Trophoblast cell (in vitro differentiated cells and primary cell): ENCODE data around the gene PARP1.

ENCODE experiments used
- DNase-seq, 2 donors: peaks; one replicate each; pipeline ENCODE4 v3.0.0-alpha.2; 2016
- H2AFZ ChIP-seq: 2 replicates; pipeline ENCODE4 v1.6.1; 2013; ENCODE audit warnings: low read length, moderate library complexity, mild to moderate bottlenecking; ENCODE audit not compliant: insufficient read depth, poor library complexity
- H2AK5ac ChIP-seq: 2 replicates; pipeline ENCODE4 v1.6.1; 2013; ENCODE audit warnings: mild to moderate bottlenecking, low read length
- H2BK120ac ChIP-seq: 2 replicates; pipeline ENCODE4 v1.6.1; 2013; ENCODE audit warnings: low read length, mild to moderate bottlenecking, moderate library complexity; ENCODE audit not compliant: insufficient read depth, poor library complexity
- H2BK12ac ChIP-seq: 2 replicates; pipeline ENCODE4 v1.6.1; 2013; ENCODE audit warnings: mild to moderate bottlenecking, low read length, moderate library complexity
- H2BK5ac ChIP-seq: 2 replicates; pipeline ENCODE4 v1.6.1; 2013; ENCODE audit warnings: low read length, low read depth, moderate library complexity, mild to moderate bottlenecking; ENCODE audit not compliant: poor library complexity
- H3K14ac ChIP-seq: 2 replicates; pipeline ENCODE4 v1.6.1; 2013; ENCODE audit warnings: mild to moderate bottlenecking, low read length
- H3K18ac ChIP-seq: 2 replicates; pipeline ENCODE4 v1.6.1; 2013; ENCODE audit warnings: mild to moderate bottlenecking, low read length
- H3K23ac ChIP-seq: 2 replicates; pipeline ENCODE4 v1.6.1; 2013; ENCODE audit warnings: low read length
- H3K27ac ChIP-seq: 2 replicates; pipeline ENCODE4 v1.5.1; 2013; ENCODE audit warnings: low read depth, mild to moderate bottlenecking, inconsistent platforms, low read length, moderate library complexity
- H3K27me3 ChIP-seq: 2 replicates; pipeline ENCODE4 v1.6.1; 2013; ENCODE audit warnings: inconsistent platforms, mild to moderate bottlenecking, low read length, moderate library complexity; ENCODE audit not compliant: insufficient read depth
- H3K36me3 ChIP-seq, 2 experiments: 1 replicate in 1 of 2; 2 replicates in 1 of 2; pipeline ENCODE4 v1.6.1; 2013; ENCODE audit warnings: low read length in 2 of 2, mild to moderate bottlenecking in 2 of 2, moderate library complexity in 1 of 2; ENCODE audit not compliant: insufficient read depth in 2 of 2, control insufficient read depth in 1 of 2
- H3K4ac ChIP-seq: 2 replicates; pipeline ENCODE4 v1.6.1; 2013; ENCODE audit warnings: low read depth, mild to moderate bottlenecking, low read length, moderate library complexity
- H3K4me1 ChIP-seq, 2 experiments: 1 replicate in 1 of 2; 2 replicates in 1 of 2; pipeline ENCODE4 v1.6.1; 2013; ENCODE audit warnings: low read length in 2 of 2, mild to moderate bottlenecking in 2 of 2, moderate library complexity in 1 of 2; ENCODE audit not compliant: insufficient read depth in 2 of 2, control insufficient read depth in 1 of 2
- H3K4me2 ChIP-seq: 2 replicates; pipeline ENCODE4 v1.6.1; 2013; ENCODE audit warnings: inconsistent platforms, mild to moderate bottlenecking, low read length, moderate library complexity
- H3K4me3 ChIP-seq: 2 replicates; pipeline ENCODE4 v1.5.1; 2013; ENCODE audit warnings: mild to moderate bottlenecking, low read depth, low read length, inconsistent platforms
- H3K79me1 ChIP-seq: one replicate; pipeline ENCODE4 v1.6.1; 2013; ENCODE audit warnings: low read length
- H3K79me2 ChIP-seq: 2 replicates; pipeline ENCODE4 v1.6.1; 2013; ENCODE audit warnings: low read length, mild to moderate bottlenecking; ENCODE audit not compliant: control insufficient read depth, insufficient read depth, poor library complexity
- H3K9ac ChIP-seq: 2 replicates; pipeline ENCODE4 v1.6.1; 2013; ENCODE audit warnings: mild to moderate bottlenecking, low read length
- H3K9me3 ChIP-seq: 2 replicates; pipeline ENCODE4 v1.6.1; 2013; ENCODE audit warnings: low read depth, mild to moderate bottlenecking, control low read depth, inconsistent platforms, low read length; ENCODE audit not compliant: insufficient read depth
- H4K12ac ChIP-seq: 2 replicates; pipeline ENCODE4 v1.6.1; 2013; ENCODE audit warnings: low read depth, mild to moderate bottlenecking, low read length, moderate library complexity
- H4K8ac ChIP-seq: 2 replicates; pipeline ENCODE4 v1.6.1; 2013; ENCODE audit warnings: low read depth, mild to moderate bottlenecking, low read length, moderate library complexity
- H4K91ac ChIP-seq: one replicate; pipeline ENCODE4 v1.6.1; 2013; ENCODE audit warnings: low read depth, mild to moderate bottlenecking, low read length, moderate library complexity
- WGBS: extraction: QIAGEN DNeasy Blood & Tissue Kit; methylation state at CpG from one replicate; pipeline ENCODE4 v1.1.7; 2013; ENCODE audit warnings: missing lambda C conversion rate; ENCODE audit not compliant: insufficient read length, insufficient coverage; ENCODE audit errors: extremely low coverage; 5-methylcytosine and 5-hydroxymethylcytosine counted together

PARP1 gene

DNA sequence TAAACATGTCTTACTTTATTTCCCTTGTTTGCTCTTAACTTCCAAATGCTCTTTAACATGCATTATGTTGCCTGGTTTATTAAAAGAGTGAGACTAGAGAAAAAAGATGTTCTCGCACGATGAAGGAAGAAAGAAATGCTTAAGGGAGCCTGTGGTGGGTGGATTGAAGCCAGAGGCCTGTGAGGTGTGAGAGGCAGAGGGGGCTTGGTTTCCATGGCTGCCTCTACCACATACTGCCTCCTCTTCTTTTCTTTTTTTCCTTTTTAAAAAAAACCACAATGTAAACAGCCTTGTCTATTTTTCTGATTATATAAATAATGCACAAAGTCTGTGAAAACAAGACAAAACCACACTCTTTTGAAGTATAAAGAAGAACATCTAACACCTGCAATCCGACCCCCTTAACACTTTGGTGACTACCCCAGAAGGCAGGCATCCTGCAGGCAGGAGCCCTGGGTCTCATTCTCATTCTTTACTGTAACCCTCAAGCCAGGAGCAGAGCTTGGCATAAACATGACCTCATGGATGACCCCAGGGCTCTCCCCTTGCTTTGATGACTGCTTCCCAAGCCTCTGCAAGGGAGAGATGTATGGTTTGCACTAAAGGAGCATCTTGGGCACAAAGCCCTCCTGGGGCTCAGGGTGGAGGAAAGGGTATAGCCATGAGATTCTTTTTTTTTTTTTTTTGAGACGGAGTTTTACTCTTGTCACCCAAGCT is 10.1 kb upstream of the PARP1 start:
- Histone ChIP-seq H3K27ac (no peak overlapping the region), H3K14ac (no peak overlapping the region), H3K79me2 (no peaks in the 10 kb centered on the region), H2BK5ac (no peak overlapping the region), H3K9ac (no peak overlapping the region), H2AFZ (no peak overlapping the region), H3K27me3 (no peaks in the 10 kb centered on the region), H3K4me2 (no peak overlapping the region), H3K79me1 (no peaks in the 10 kb centered on the region), H4K8ac (no peak overlapping the region), H3K4me3 (no peak overlapping the region), H3K9me3 (no peaks in the 10 kb centered on the region), H4K91ac (no peak overlapping the region), H3K23ac (no peak overlapping the region), H4K12ac (no peak overlapping the region), H3K18ac (no peak overlapping the region), H2AK5ac (no peak overlapping the region), H3K4me1 (no peaks in the 10 kb centered on the region), H3K36me3 (no peaks in the 10 kb centered on the region), H2BK120ac (no peak overlapping the region), H2BK12ac (no peak overlapping the region), H3K4ac (no peak overlapping the region)
- no peak for DNase-seq
- WGBS = no CpG with 5 or more reads among the region's 4 CpGs

DNA sequence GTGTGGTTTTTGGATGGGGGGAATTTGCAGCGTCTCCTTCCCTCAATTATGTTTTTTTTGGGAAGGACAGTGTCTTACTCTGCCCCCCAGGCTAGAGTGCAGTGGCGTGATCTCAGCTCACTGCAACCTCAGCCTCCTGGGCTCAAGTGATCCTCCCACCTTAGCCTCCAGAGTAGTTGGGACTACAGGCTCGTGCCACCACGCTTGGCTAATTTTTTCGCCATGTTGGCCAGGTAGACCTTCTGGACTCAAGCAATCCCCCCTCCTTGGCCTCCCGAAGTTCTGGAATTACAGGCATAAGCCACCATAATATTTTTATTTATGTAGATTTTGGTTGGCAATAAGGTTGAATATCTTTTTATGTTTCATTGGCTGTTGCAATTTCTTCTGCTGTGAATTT is 9.5 kb upstream of the PARP1 start:
- Histone ChIP-seq H3K9ac (no peak overlapping the region), H3K4ac (no peak overlapping the region), H2AK5ac (no peak overlapping the region), H3K18ac (no peak overlapping the region), H3K27me3 (no peaks in the 10 kb centered on the region), H2BK120ac (no peak overlapping the region), H3K36me3 (no peaks in the 10 kb centered on the region), H3K27ac (no peak overlapping the region), H3K4me2 (no peak overlapping the region), H3K79me1 (no peaks in the 10 kb centered on the region), H4K91ac (no peak overlapping the region), H4K12ac (no peak overlapping the region), H3K23ac (no peak overlapping the region), H2BK5ac (no peak overlapping the region), H3K9me3 (no peaks in the 10 kb centered on the region), H3K14ac (no peak overlapping the region), H3K4me3 (no peak overlapping the region), H4K8ac (no peak overlapping the region), H2BK12ac (no peak overlapping the region), H2AFZ (no peak overlapping the region), H3K79me2 (no peaks in the 10 kb centered on the region), H3K4me1 (no peaks in the 10 kb centered on the region)
- WGBS = no CpG with 5 or more reads among the region's 6 CpGs
- no peak for DNase-seq

DNA sequence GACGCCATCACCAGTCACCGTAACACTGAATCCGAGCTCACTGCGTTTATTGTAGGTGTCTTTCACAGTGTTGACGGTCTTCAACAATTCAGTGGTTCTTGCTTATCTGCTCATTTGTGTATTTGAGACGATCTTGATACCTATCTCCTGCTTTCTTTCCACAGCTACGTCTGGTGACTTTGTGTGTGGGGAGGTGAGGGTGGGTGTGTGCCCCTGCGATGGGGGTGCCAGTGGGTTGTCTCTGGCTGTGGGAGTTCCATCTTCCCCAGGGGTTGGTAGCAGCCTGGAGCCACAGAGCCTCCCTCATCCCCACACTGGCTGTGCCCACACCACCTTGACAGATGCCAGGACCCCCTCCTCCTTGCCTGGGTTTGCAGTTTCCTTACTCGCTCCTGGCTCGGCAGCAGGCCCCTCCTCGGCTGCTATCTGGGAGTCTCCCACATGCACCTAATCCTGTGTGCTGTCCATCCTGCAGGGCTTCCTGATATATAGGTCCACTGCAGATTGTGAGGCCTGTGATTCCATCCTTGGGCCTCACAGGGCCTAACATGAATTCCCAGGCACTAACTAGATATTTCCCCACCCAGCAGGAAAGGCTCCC is 6.3 kb upstream of the PARP1 start:
- H3K9ac ChIP-seq = no peak overlapping the region
- no peak overlapping the region for H2BK12ac ChIP-seq
- no peak overlapping the region for H4K12ac ChIP-seq
- H3K4ac ChIP-seq = no peak overlapping the region
- DNase-seq = no peak
- no peaks in the 10 kb centered on the region for H3K79me2 ChIP-seq
- no peak overlapping the region for H2AFZ ChIP-seq
- H3K27me3 ChIP-seq = no peaks in the 10 kb centered on the region
- no peak overlapping the region for H4K91ac ChIP-seq
- H3K14ac ChIP-seq = no peak overlapping the region
- no peak overlapping the region for H4K8ac ChIP-seq
- no peaks in the 10 kb centered on the region for H3K36me3 ChIP-seq
- no peak overlapping the region for H3K4me3 ChIP-seq
- no peaks in the 10 kb centered on the region for H3K4me1 ChIP-seq
- no peak overlapping the region for H3K23ac ChIP-seq
- H3K18ac ChIP-seq = no peak overlapping the region
- H2BK120ac ChIP-seq = no peak overlapping the region
- H2AK5ac ChIP-seq = no peak overlapping the region
- no peak overlapping the region for H3K27ac ChIP-seq
- no peak overlapping the region for H2BK5ac ChIP-seq
- H3K4me2 ChIP-seq = no peak overlapping the region
- no CpG with 5 or more reads among the region's 11 CpGs for WGBS
- no peaks in the 10 kb centered on the region for H3K9me3 ChIP-seq
- H3K79me1 ChIP-seq = no peaks in the 10 kb centered on the region

DNA sequence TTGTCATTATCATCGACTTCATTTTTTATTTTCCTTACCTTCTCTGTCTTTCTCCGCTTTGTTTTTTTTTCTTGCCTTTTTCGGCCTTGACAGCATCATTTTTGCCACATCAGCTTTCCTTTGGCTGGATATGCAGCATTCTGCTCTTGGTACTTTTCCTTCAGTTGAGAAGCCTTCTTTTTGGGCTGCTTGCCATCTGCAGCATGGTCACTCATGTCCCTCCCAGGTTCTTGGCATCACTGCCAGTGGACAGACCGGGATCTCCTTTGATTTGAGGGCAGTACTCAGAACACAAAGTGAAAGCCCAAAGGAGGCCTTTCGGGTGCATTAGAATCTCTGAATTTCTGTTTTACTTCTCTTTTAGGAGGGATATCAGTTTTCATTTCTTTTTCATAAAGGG is 3.7 kb upstream of the PARP1 start:
- WGBS = no CpG with 5 or more reads among the region's 5 CpGs
- no peak overlapping the region for H3K4ac ChIP-seq
- no peaks in the 10 kb centered on the region for H3K27me3 ChIP-seq
- DNase-seq = no peak
- peaks cover 2% of the 10 kb centered on the region for H3K79me2 ChIP-seq
- no peak overlapping the region for H3K14ac ChIP-seq
- H3K9ac ChIP-seq = no peak overlapping the region
- no peaks in the 10 kb centered on the region for H3K9me3 ChIP-seq
- no peak overlapping the region for H2BK5ac ChIP-seq
- no peak overlapping the region for H3K27ac ChIP-seq
- H3K4me3 ChIP-seq = no peak overlapping the region
- H2BK12ac ChIP-seq = no peak overlapping the region
- H3K18ac ChIP-seq = no peak overlapping the region
- H3K4me1 ChIP-seq = peaks cover 3% of the 10 kb centered on the region in 2 experiments
- no peak overlapping the region for H4K91ac ChIP-seq
- H3K36me3 ChIP-seq = no peaks in the 10 kb centered on the region
- H4K8ac ChIP-seq = no peak overlapping the region
- H2AFZ ChIP-seq = no peak overlapping the region
- H2AK5ac ChIP-seq = no peak overlapping the region
- H2BK120ac ChIP-seq = no peak overlapping the region
- H3K4me2 ChIP-seq = no peak overlapping the region
- no peak overlapping the region for H3K23ac ChIP-seq
- H3K79me1 ChIP-seq = peaks cover 9% of the 10 kb centered on the region
- no peak overlapping the region for H4K12ac ChIP-seq
